H1 (cell line): ENCODE results near the gene RSPO3. TPM values are rescaled to one million over a fixed set of nuclear protein-coding genes. Genes with fewer than 3 reads are reported as not detected.

Experiments
- CTCF ChIA-PET: fragments of 300-600 bp; sonication (Branson Sonifier 250); formaldehyde crosslinking; loops from one replicate; lab custom pipeline; 2021; ENCODE audit not compliant: partially characterized antibody; lab: Charles Lee
- POLR2A ChIA-PET: fragments of 300-600 bp; sonication (Branson Sonifier 250); formaldehyde crosslinking; loops from one replicate; lab custom pipeline; 2021; ENCODE audit warnings: inconsistent platforms; ENCODE audit not compliant: partially characterized antibody; lab: Charles Lee
- DNase-seq, 2 experiments: peaks; one replicate each; pipeline versions ENCODE4 v3.0.0 to v3.0.0-alpha.2; 2010 to 2022; ENCODE audit warnings: low spot score in 2 of 2, low read depth in 1 of 2, mixed read lengths in 1 of 2
- FAIRE-seq: peaks from 2 replicates; lab custom pipeline; 2011; peaks lifted over from hg19 to GRCh38; lab: Jason Lieb, UNC
- H2AFZ ChIP-seq: 2 replicates; pipeline ENCODE4 v1.8.1; 2012; ENCODE audit warnings: low read length, inconsistent platforms
- H2AK5ac ChIP-seq: 2 replicates; pipeline ENCODE4 v1.6.1; 2013; ENCODE audit warnings: low read depth, low read length
- H2BK120ac ChIP-seq: replicated peaks from 2 replicates; pipeline ENCODE3; 2013; ENCODE audit warnings: low read depth, low read length, inconsistent platforms
- H2BK12ac ChIP-seq: 2 replicates; pipeline ENCODE4 v1.6.1; 2013; ENCODE audit warnings: low read depth, low read length
- H2BK15ac ChIP-seq: 2 replicates; pipeline ENCODE4 v1.6.1; 2013; ENCODE audit warnings: low read length
- H2BK20ac ChIP-seq: 2 replicates; pipeline ENCODE4 v1.6.1; 2013; ENCODE audit warnings: low read length
- H2BK5ac ChIP-seq: 2 replicates; pipeline ENCODE4 v1.6.1; 2013; ENCODE audit warnings: low read depth, low read length
- H3K14ac ChIP-seq: 2 replicates; pipeline ENCODE4 v1.6.1; 2013; ENCODE audit warnings: inconsistent platforms; ENCODE audit not compliant: insufficient read length
- H3K18ac ChIP-seq: 2 replicates; pipeline ENCODE4 v1.6.1; 2013; ENCODE audit warnings: low read length; ENCODE audit errors: extremely low read depth
- H3K23ac ChIP-seq: 2 replicates; pipeline ENCODE4 v1.6.1; 2013; ENCODE audit warnings: inconsistent platforms; ENCODE audit not compliant: insufficient read length
- H3K23me2 ChIP-seq: 2 replicates; pipeline ENCODE4 v1.6.1; 2013; ENCODE audit warnings: low read depth, low read length
- H3K27ac ChIP-seq: 2 replicates; pipeline ENCODE4 v1.6.1; 2011; ENCODE audit warnings: low read depth, low read length, inconsistent platforms
- H3K27me3 ChIP-seq, 4 experiments: replicated peaks in 1 of 4; 1 replicate in 1 of 4; 2 replicates in 3 of 4; pipeline versions ENCODE4 v1.6.1 to v1.8.1; 2011 to 2013; ENCODE audit warnings: low read length in 3 of 4, mild to moderate bottlenecking in 3 of 4, inconsistent platforms in 2 of 4, mixed read lengths in 2 of 4, moderate library complexity in 1 of 4; ENCODE audit not compliant: control insufficient read depth in 3 of 4, insufficient read depth in 3 of 4; ENCODE audit errors: extremely low read depth in 1 of 4
- H3K36me3 ChIP-seq, 4 experiments: 2 replicates each; pipeline versions ENCODE4 v1.6.1 to v1.8.1; 2011 to 2013; ENCODE audit warnings: mild to moderate bottlenecking in 4 of 4, low read length in 3 of 4, moderate library complexity in 2 of 4, control low read depth in 1 of 4, inconsistent platforms in 1 of 4; ENCODE audit not compliant: insufficient read depth in 4 of 4, control insufficient read depth in 2 of 4
- H3K4ac ChIP-seq: replicated peaks from 2 replicates; pipeline ENCODE3; 2013; ENCODE audit warnings: low read length, low read depth, mixed read lengths, inconsistent platforms; ENCODE audit not compliant: insufficient read length
- H3K4me1 ChIP-seq, 4 experiments: replicated peaks in 1 of 4; 1 replicate in 1 of 4; 2 replicates in 3 of 4; pipeline versions ENCODE4 v1.6.1 to v1.8.1; 2011 to 2013; ENCODE audit warnings: low read length in 3 of 4, inconsistent platforms in 2 of 4, mixed read lengths in 1 of 4; ENCODE audit not compliant: insufficient read depth in 4 of 4, control insufficient read depth in 3 of 4
- H3K4me2 ChIP-seq, 2 experiments: 2 replicates each; pipeline versions ENCODE4 v1.6.1 to v1.8.1; 2011 to 2013; ENCODE audit warnings: low read depth in 2 of 2, low read length in 2 of 2, control low read depth in 1 of 2, inconsistent platforms in 1 of 2, mild to moderate bottlenecking in 1 of 2; ENCODE audit not compliant: insufficient read depth in 1 of 2
- H3K4me3 ChIP-seq, 4 experiments: fragments of 200-600, 300-600 bp in 1 of 4; sonication (generic), shearing (Covaris generic), sonication (Bioruptor Twin) in 1 of 4; 2 replicates each; pipeline versions ENCODE4 v1.5.1 to v1.8.1; 2011 to 2016; ENCODE audit warnings: low read length in 4 of 4, low read depth in 3 of 4, control low read depth in 2 of 4, inconsistent platforms in 2 of 4, mild to moderate bottlenecking in 2 of 4, mixed read lengths in 1 of 4, moderate library complexity in 1 of 4; ENCODE audit not compliant: insufficient read depth in 2 of 4; ENCODE audit errors: extremely low read depth in 1 of 4
- H3K56ac ChIP-seq: replicated peaks from 2 replicates; pipeline ENCODE3; 2013; ENCODE audit warnings: low read depth, mild to moderate bottlenecking, mixed read lengths, low read length, inconsistent platforms; ENCODE audit not compliant: insufficient read length
- H3K79me1 ChIP-seq: 2 replicates; pipeline ENCODE4 v1.6.1; 2013; ENCODE audit warnings: low read depth, low read length, control low read depth
- H3K79me2 ChIP-seq, 2 experiments: 2 replicates each; pipeline versions ENCODE4 v1.6.1 to v1.8.1; 2012 to 2013; ENCODE audit warnings: low read length in 2 of 2, mild to moderate bottlenecking in 2 of 2, inconsistent platforms in 1 of 2; ENCODE audit not compliant: insufficient read depth in 2 of 2, control insufficient read depth in 1 of 2
- H3K9ac ChIP-seq, 4 experiments: replicated peaks in 1 of 4; 1 replicate in 1 of 4; 2 replicates in 3 of 4; pipeline versions ENCODE4 v1.6.1 to v1.8.1; 2011 to 2013; ENCODE audit warnings: low read depth in 3 of 4, low read length in 3 of 4, control low read depth in 2 of 4, mild to moderate bottlenecking in 2 of 4, moderate library complexity in 2 of 4, inconsistent platforms in 1 of 4; ENCODE audit errors: extremely low read depth in 1 of 4
- H3K9me3 ChIP-seq, 2 experiments: 2 replicates each; pipeline versions ENCODE4 v1.6.1 to v1.8.1; 2012 to 2013; ENCODE audit warnings: mild to moderate bottlenecking in 2 of 2, moderate library complexity in 2 of 2, control low read depth in 1 of 2, inconsistent platforms in 1 of 2, low read depth in 1 of 2, low read length in 1 of 2, mixed read lengths in 1 of 2; ENCODE audit not compliant: insufficient read depth in 2 of 2
- H4K20me1 ChIP-seq, 2 experiments: replicated peaks in 1 of 2; 2 replicates each; pipeline versions ENCODE3 to v1.8.1; 2011 to 2013; ENCODE audit warnings: inconsistent platforms in 2 of 2, low read length in 2 of 2, mild to moderate bottlenecking in 1 of 2; ENCODE audit not compliant: insufficient read depth in 2 of 2, control insufficient read depth in 1 of 2
- H4K5ac ChIP-seq: 2 replicates; pipeline ENCODE4 v1.6.1; 2013; ENCODE audit warnings: low read length, low read depth, mixed read lengths, inconsistent platforms; ENCODE audit not compliant: insufficient read length
- H4K8ac ChIP-seq: 2 replicates; pipeline ENCODE4 v1.8.0; 2013; ENCODE audit warnings: mild to moderate bottlenecking, moderate library complexity, low read length, inconsistent platforms; ENCODE audit not compliant: insufficient read depth; ENCODE audit errors: extremely low read depth
- H4K91ac ChIP-seq: replicated peaks from 2 replicates; pipeline ENCODE3; 2013; ENCODE audit warnings: low read length, mixed read lengths, inconsistent platforms; ENCODE audit not compliant: insufficient read length
- BRCA1 ChIP-seq: IDR thresholded peaks from 2 replicates; pipeline ENCODE4 v1.6.1; 2012; ENCODE audit warnings: low read depth, low read length, improper control_type of control experiment
- JUND ChIP-seq: IDR thresholded peaks from 2 replicates; pipeline ENCODE4 v1.6.1; 2011; ENCODE audit warnings: mild to moderate bottlenecking, improper control_type of control experiment, low read length
- MAFK ChIP-seq: IDR thresholded peaks from 2 replicates; pipeline ENCODE4 v1.6.1; 2012; ENCODE audit warnings: low read depth, mild to moderate bottlenecking, improper control_type of control experiment, low read length
- WGBS, 2 experiments: shearing (Covaris generic) in 1 of 2; methylation state at CpG; one replicate each; pipeline versions ENCODE4 v1.1.6 to v1.1.7; 2013 to 2015; ENCODE audit warnings: low lambda C conversion rate in 2 of 2, mixed read lengths in 2 of 2, inconsistent platforms in 1 of 2, low coverage in 1 of 2, missing lambda C conversion rate in 1 of 2; ENCODE audit not compliant: insufficient replicate concordance in 2 of 2, insufficient coverage in 1 of 2, insufficient read length in 1 of 2; ENCODE audit errors: extremely low coverage in 1 of 2, missing lambda C conversion rate in 1 of 2; 5-methylcytosine and 5-hydroxymethylcytosine counted together
- polyA plus RNA-seq, 7 experiments: library from polyadenylated mRNA; depleted of rRNA in 3 of 7; stranded (reverse) in 5 of 7; unstranded in 2 of 7; fragments of >200 nt in 5 of 7; fragments of 200-250 nt in 2 of 7; gene quantifications; 1 replicate in 5 of 7; 2 replicates in 1 of 7; 4 replicates in 1 of 7; pipeline versions ENCODE4 v1.2.1 to v1.2.3, GENCODE V29; 2011 to 2013; ENCODE audit warnings: missing spikeins in 2 of 7, mixed read lengths in 2 of 7
- total RNA-seq: library from RNA; stranded (reverse); fragmentation: NEBNext Ultra II Directional; extraction: Animal tissue kit (Norgen Biotek cat#: 25700); gene quantifications from 2 replicates; pipeline ENCODE4 v1.2.1, GENCODE V29; 2021

Gene RSPO3
- total and polyA plus RNA-seq, 2 of the 8 experiments (the other 6 are each of a cell fraction or from before 2014, with no cell fraction given), result not detected

DNA sequence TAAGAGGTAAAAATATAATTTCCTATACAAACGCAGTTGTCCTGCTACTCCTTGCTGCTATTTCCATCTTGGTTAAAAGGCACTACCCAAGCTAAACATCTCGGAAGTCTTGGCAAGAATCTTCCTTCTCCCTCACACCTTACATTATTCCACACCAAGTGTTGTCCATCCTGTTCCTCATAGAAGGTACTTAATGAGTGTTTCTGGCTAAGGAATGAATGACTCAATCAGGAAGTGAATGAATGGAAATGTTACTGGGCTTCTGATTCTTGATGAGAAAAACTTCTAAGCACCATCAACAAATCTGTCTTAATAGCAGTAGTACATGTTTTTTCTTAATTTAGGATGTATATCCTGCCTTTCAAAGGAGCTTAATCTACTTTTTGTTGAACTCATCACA, 40.6 kb upstream of the RSPO3 start:
- POLR2A ChIA-PET, result no interaction called here
- Histone ChIP-seq H3K23ac (no peak overlapping the region), H2BK5ac (no peak overlapping the region), H2BK12ac (no peak overlapping the region), H4K91ac (no peak overlapping the region), H3K23me2 (no peaks in the 10 kb centered on the region), H2BK15ac (no peak overlapping the region), H3K4me3 (no peak overlapping the region), H2AK5ac (no peak overlapping the region), H4K8ac (no peak overlapping the region), H2BK120ac (no peak overlapping the region), H2AFZ (no peak overlapping the region), H3K9ac (no peak overlapping the region), H3K79me2 (no peaks in the 10 kb centered on the region), H3K4ac (no peak overlapping the region), H3K4me1 (peaks cover 0 to 3% (median 0%) of the 10 kb centered on the region in 4 experiments; a peak in 1 of 7 replicates), H3K4me2 (no peak overlapping the region), H3K27ac (no peak overlapping the region), H2BK20ac (no peak overlapping the region), H4K20me1 (no peaks in the 10 kb centered on the region), H3K27me3 (no peaks in the 10 kb centered on the region), H3K18ac (no peak overlapping the region), H3K79me1 (no peaks in the 10 kb centered on the region), H3K9me3 (no peaks in the 10 kb centered on the region), H3K36me3 (no peaks in the 10 kb centered on the region), H3K14ac (no peak overlapping the region), H3K56ac (no peak overlapping the region), H4K5ac (no peak overlapping the region)
- TF ChIP-seq BRCA1 (no peak), JUND (no peak), MAFK (no peak)
- CTCF ChIA-PET, result interaction anchor here (1.1 kb wide), 1 partner anchor 274 kb away, joined by 3 read pairs; no protein-coding TSS in a partner anchor
- DNase-seq, result no peak
- WGBS, 2 experiments, result 95% methylated on average over 2 of the region's 2 CpGs; no CpG with 5 or more reads in 1 of the 2 experiments
- FAIRE-seq, result no peak
